H9 (cell line): ENCODE results near the gene TNFRSF6B. TPM values are rescaled to one million over a fixed set of nuclear protein-coding genes. Genes with fewer than 3 reads are reported as not detected.

Source experiments
- DNase-seq: peaks from one replicate; pipeline ENCODE4 v3.0.0-alpha.2; 2017
- H2AFZ ChIP-seq: one replicate; pipeline ENCODE4 v1.6.1; 2013; ENCODE audit warnings: mild to moderate bottlenecking, low read length, control low read depth, moderate library complexity
- H2AK5ac ChIP-seq: 2 replicates; pipeline ENCODE4 v1.6.1; 2013; ENCODE audit warnings: low read length, control low read depth, mixed read lengths; ENCODE audit not compliant: insufficient read length
- H2BK120ac ChIP-seq: one replicate; pipeline ENCODE4 v1.6.1; 2013; ENCODE audit warnings: low read depth, mild to moderate bottlenecking, low read length, control low read depth, inconsistent platforms; ENCODE audit not compliant: poor library complexity, severe bottlenecking
- H2BK12ac ChIP-seq: 2 replicates; pipeline ENCODE4 v1.6.1; 2013; ENCODE audit warnings: low read length, control low read depth, mixed read lengths, low read depth; ENCODE audit not compliant: insufficient read length
- H2BK15ac ChIP-seq: 2 replicates; pipeline ENCODE4 v1.6.1; 2013; ENCODE audit warnings: low read depth, low read length, control low read depth
- H2BK20ac ChIP-seq: one replicate; pipeline ENCODE4 v1.6.1; 2013; ENCODE audit warnings: low read depth, mild to moderate bottlenecking, low read length, control low read depth, inconsistent platforms; ENCODE audit not compliant: poor library complexity, severe bottlenecking
- H2BK5ac ChIP-seq: 2 replicates; pipeline ENCODE4 v1.6.1; 2013; ENCODE audit warnings: low read length, control low read depth, mixed read lengths; ENCODE audit not compliant: insufficient read length
- H3K14ac ChIP-seq: 2 replicates; pipeline ENCODE4 v1.6.1; 2013; ENCODE audit warnings: low read length, control low read depth; ENCODE audit not compliant: insufficient read depth
- H3K18ac ChIP-seq: 2 replicates; pipeline ENCODE4 v1.6.1; 2013; ENCODE audit warnings: low read depth, mild to moderate bottlenecking, mixed read lengths, low read length, control low read depth; ENCODE audit not compliant: insufficient read length
- H3K23ac ChIP-seq: 2 replicates; pipeline ENCODE4 v1.6.1; 2013; ENCODE audit warnings: low read length, control low read depth, mixed read lengths, low read depth; ENCODE audit not compliant: insufficient read length
- H3K23me2 ChIP-seq: 2 replicates; pipeline ENCODE4 v1.6.1; 2013; ENCODE audit warnings: low read depth, mild to moderate bottlenecking, mixed read lengths, low read length, control low read depth; ENCODE audit not compliant: insufficient read length, poor library complexity, severe bottlenecking
- H3K27ac ChIP-seq: 2 replicates; pipeline ENCODE4 v1.5.1; 2013; ENCODE audit warnings: low read length, control low read depth, mixed read lengths, low read depth; ENCODE audit not compliant: insufficient read length
- H3K27me3 ChIP-seq: 2 replicates; pipeline ENCODE4 v1.6.1; 2013; ENCODE audit warnings: low read length, control low read depth, inconsistent platforms; ENCODE audit not compliant: insufficient read depth
- H3K4ac ChIP-seq: 2 replicates; pipeline ENCODE4 v1.6.1; 2013; ENCODE audit warnings: low read depth, mild to moderate bottlenecking, control low read depth, inconsistent platforms, low read length, moderate library complexity
- H3K4me1 ChIP-seq: 2 replicates; pipeline ENCODE4 v1.6.1; 2013; ENCODE audit warnings: low read length, control low read depth, inconsistent platforms; ENCODE audit not compliant: insufficient read depth
- H3K4me2 ChIP-seq: 2 replicates; pipeline ENCODE4 v1.6.1; 2013; ENCODE audit warnings: low read length, control low read depth, mixed read lengths; ENCODE audit not compliant: insufficient read length, insufficient read depth
- H3K56ac ChIP-seq: 2 replicates; pipeline ENCODE4 v1.6.1; 2013; ENCODE audit warnings: low read depth, mild to moderate bottlenecking, mixed read lengths, low read length, control low read depth; ENCODE audit not compliant: insufficient read length
- H3K79me1 ChIP-seq: 2 replicates; pipeline ENCODE4 v1.6.1; 2013; ENCODE audit warnings: low read depth, mild to moderate bottlenecking, moderate library complexity, low read length, control low read depth, inconsistent platforms; ENCODE audit not compliant: insufficient read depth, poor library complexity, severe bottlenecking
- H3K79me2 ChIP-seq: 2 replicates; pipeline ENCODE4 v1.6.1; 2013; ENCODE audit warnings: low read length, control low read depth, inconsistent platforms; ENCODE audit not compliant: insufficient read depth
- H3K9ac ChIP-seq: 2 replicates; pipeline ENCODE4 v1.6.1; 2013; ENCODE audit warnings: low read length, control low read depth, mixed read lengths; ENCODE audit not compliant: insufficient read length; ENCODE audit errors: extremely low read depth
- H3K9me3 ChIP-seq: one replicate; pipeline ENCODE4 v1.6.1; 2013; ENCODE audit warnings: low read depth, low read length, inconsistent platforms; ENCODE audit not compliant: control insufficient read depth
- H3T11ph ChIP-seq: one replicate; pipeline ENCODE4 v1.6.1; 2013; ENCODE audit warnings: mild to moderate bottlenecking, low read length, control low read depth, inconsistent platforms
- H4K20me1 ChIP-seq: one replicate; pipeline ENCODE4 v1.6.1; 2013; ENCODE audit not compliant: control insufficient read depth, insufficient read length, insufficient read depth
- H4K5ac ChIP-seq: 2 replicates; pipeline ENCODE4 v1.6.1; 2013; ENCODE audit warnings: low read depth, mild to moderate bottlenecking, mixed read lengths, low read length, control low read depth; ENCODE audit not compliant: insufficient read length
- H4K8ac ChIP-seq: replicated peaks from 2 replicates; pipeline ENCODE4 v1.6.1; 2013; ENCODE audit warnings: low read length, control low read depth, mixed read lengths, low read depth; ENCODE audit not compliant: insufficient read length
- H4K91ac ChIP-seq: 2 replicates; pipeline ENCODE4 v1.6.1; 2013; ENCODE audit warnings: low read depth, mild to moderate bottlenecking, moderate library complexity, mixed read lengths, low read length, control low read depth; ENCODE audit not compliant: insufficient read length
- H3K27ac Mint-ChIP-seq, 3 experiments: 2 replicates in 2 of 3; 3 replicates in 1 of 3; pipeline ENCODE4 v1.8.0; 2020 to 2021; ENCODE audit warnings: mixed read lengths in 3 of 3, mild to moderate bottlenecking in 1 of 3, moderate library complexity in 1 of 3
- H3K27me3 Mint-ChIP-seq: 2 replicates; pipeline ENCODE4 v1.8.0; 2021; ENCODE audit warnings: low read depth, mild to moderate bottlenecking, moderate library complexity, mixed read lengths
- H3K36me3 Mint-ChIP-seq, 3 experiments: 2 replicates in 2 of 3; 3 replicates in 1 of 3; pipeline ENCODE4 v1.8.0; 2020 to 2021; ENCODE audit warnings: low read depth in 3 of 3, mixed read lengths in 3 of 3; ENCODE audit not compliant: insufficient read depth in 1 of 3
- H3K4me1 Mint-ChIP-seq, 2 experiments: 2 replicates each; pipeline ENCODE4 v1.8.0; 2020; ENCODE audit warnings: mixed read lengths in 2 of 2
- H3K4me3 Mint-ChIP-seq, 2 experiments: 2 replicates in 1 of 2; 3 replicates in 1 of 2; pipeline ENCODE4 v1.8.0; 2020 to 2021; ENCODE audit warnings: mild to moderate bottlenecking in 2 of 2, mixed read lengths in 2 of 2, moderate library complexity in 1 of 2
- H3K9me3 Mint-ChIP-seq, 2 experiments: 2 replicates in 1 of 2; 3 replicates in 1 of 2; pipeline ENCODE4 v1.8.0; 2020; ENCODE audit warnings: mild to moderate bottlenecking in 2 of 2, mixed read lengths in 2 of 2, moderate library complexity in 1 of 2
- WGBS: extraction: QIAGEN DNeasy Blood & Tissue Kit; methylation state at CpG from one replicate; pipeline ENCODE4 v1.1.7; 2013; ENCODE audit warnings: missing lambda C conversion rate, low lambda C conversion rate, mixed read lengths; ENCODE audit not compliant: insufficient read length; ENCODE audit errors: extremely low coverage; 5-methylcytosine and 5-hydroxymethylcytosine counted together
- total RNA-seq: library from RNA; stranded (reverse); gene quantifications from 2 replicates; pipeline ENCODE4 v1.2.1, GENCODE V29; 2021
- TF ChIP-seq, protein P1 (sequence below): fragments of 200-600 bp; sonication (generic); conservative IDR thresholded peaks from 3 replicates; pipeline ENCODE4 v1.8.0; 2021; ENCODE audit warnings: antibody characterized with exemption, mild to moderate bottlenecking

Gene TNFRSF6B
- total RNA-seq, 1 experiment from 2014 or later = not detected

DNA sequence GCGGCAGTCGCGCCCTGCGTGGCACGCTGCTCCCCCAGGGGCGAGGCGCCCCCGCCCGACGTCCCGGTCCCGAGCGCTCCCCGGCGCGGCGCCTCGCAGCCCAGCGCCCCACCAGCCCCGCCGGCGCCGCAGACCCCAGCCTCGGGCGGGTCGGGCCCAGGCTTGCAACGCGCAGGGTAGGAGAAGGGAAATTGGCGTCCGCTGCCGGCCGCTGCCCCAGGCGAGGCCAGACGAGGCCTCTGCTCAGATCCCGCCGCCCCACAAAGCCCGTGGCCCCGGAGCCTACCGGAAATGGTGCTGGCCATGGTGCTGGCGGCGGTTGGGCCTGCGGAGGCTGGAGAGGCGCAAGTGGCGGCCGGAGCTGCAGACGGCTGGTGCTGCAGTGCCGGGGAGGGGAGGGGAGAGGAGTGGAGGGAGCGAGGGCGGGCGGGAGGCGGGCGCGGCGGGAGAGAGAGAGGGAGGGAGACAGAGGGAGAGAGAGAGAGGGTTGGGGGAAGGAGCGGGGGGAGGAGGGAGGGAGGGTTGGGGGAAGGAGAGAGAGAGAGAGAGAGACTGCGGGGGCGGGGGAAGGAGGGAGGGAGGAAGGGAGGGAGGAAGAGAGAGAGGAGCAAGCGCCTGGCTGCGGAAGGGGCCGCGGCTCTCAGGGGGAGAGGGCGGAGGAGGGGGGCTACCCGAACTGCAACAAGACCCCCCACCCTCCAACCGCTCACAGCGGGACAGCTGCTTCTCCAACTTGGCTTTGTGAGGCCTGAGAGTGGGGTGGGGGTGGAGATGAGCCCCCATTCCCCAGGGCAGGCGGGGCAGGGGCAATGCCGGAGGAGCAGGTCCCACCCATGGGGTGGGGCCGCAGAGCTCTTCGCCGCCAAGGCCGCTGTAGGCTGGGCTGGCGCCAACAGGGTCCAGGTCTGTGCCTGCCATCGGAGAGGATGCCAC lies 43.1 kb upstream of the TNFRSF6B start, which contains the start of gene STMN3:
STMN3 (minus strand) TSS at position 384 of the 933 bp plus-strand sequence; CDS start at position 305, 79 bp downstream.
- no peak within 1 kb of the TSS for H3K56ac ChIP-seq
- H2BK15ac ChIP-seq = no peak within 1 kb of the TSS
- no peaks in the 10 kb centered on the region for H4K20me1 ChIP-seq
- WGBS = no CpG with 5 or more reads among the region's 73 CpGs
- peak within 1 kb of the TSS; percentile 83 for H3K18ac ChIP-seq
- H3K4me2 ChIP-seq = peak within 1 kb of the TSS; percentile 57
- H3K9ac ChIP-seq = peak within 1 kb of the TSS; percentile 53
- H2BK120ac ChIP-seq = no peak within 1 kb of the TSS
- H4K8ac ChIP-seq = no peak within 1 kb of the TSS
- H3K79me1 ChIP-seq = no peaks in the 10 kb centered on the region
- peak within 1 kb of the TSS; percentile 73 to 84 for H3K4me3 Mint-ChIP-seq
- H2BK5ac ChIP-seq = no peak within 1 kb of the TSS
- H3K23ac ChIP-seq = no peak within 1 kb of the TSS
- H3K4ac ChIP-seq = no peak within 1 kb of the TSS
- H3K27me3 ChIP-seq = no peaks in the 10 kb centered on the region
- DNase-seq = peak; percentile 98
- no peaks in the 10 kb centered on the region for H3K36me3 Mint-ChIP-seq
- H2BK20ac ChIP-seq = no peak within 1 kb of the TSS
- no peak within 1 kb of the TSS for H2AK5ac ChIP-seq
- peaks cover 5% of the 10 kb centered on the region for H3K27me3 Mint-ChIP-seq
- H2BK12ac ChIP-seq = no peak within 1 kb of the TSS
- H3K27ac ChIP-seq = no peak within 1 kb of the TSS
- H3K14ac ChIP-seq = peak within 1 kb of the TSS; percentile 88
- no peak within 1 kb of the TSS for H2AFZ ChIP-seq
- H3K4me1 Mint-ChIP-seq = peaks cover 17 to 21% of the 10 kb centered on the region in 2 experiments
- no peaks in the 10 kb centered on the region for H3K9me3 ChIP-seq
- peak within 1 kb of the TSS; percentile 98 for H3K27ac Mint-ChIP-seq
- no peaks in the 10 kb centered on the region for H3K79me2 ChIP-seq
- peak within 1 kb of the TSS; percentile 63 for H4K91ac ChIP-seq
- H3K23me2 ChIP-seq = peaks cover 4% of the 10 kb centered on the region
- no peaks in the 10 kb centered on the region for H3K4me1 ChIP-seq
- no peaks in the 10 kb centered on the region for H3K9me3 Mint-ChIP-seq
- no peak within 1 kb of the TSS for H3T11ph ChIP-seq
- TF ChIP-seq, protein P1, sequence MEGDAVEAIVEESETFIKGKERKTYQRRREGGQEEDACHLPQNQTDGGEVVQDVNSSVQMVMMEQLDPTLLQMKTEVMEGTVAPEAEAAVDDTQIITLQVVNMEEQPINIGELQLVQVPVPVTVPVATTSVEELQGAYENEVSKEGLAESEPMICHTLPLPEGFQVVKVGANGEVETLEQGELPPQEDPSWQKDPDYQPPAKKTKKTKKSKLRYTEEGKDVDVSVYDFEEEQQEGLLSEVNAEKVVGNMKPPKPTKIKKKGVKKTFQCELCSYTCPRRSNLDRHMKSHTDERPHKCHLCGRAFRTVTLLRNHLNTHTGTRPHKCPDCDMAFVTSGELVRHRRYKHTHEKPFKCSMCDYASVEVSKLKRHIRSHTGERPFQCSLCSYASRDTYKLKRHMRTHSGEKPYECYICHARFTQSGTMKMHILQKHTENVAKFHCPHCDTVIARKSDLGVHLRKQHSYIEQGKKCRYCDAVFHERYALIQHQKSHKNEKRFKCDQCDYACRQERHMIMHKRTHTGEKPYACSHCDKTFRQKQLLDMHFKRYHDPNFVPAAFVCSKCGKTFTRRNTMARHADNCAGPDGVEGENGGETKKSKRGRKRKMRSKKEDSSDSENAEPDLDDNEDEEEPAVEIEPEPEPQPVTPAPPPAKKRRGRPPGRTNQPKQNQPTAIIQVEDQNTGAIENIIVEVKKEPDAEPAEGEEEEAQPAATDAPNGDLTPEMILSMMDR = no peak
- H4K5ac ChIP-seq = no peak within 1 kb of the TSS
